ENCODE measurements around the gene KIF1A.
"Not testable (repeated sequence)": the region's sequence is repeated elsewhere in the genome, so short reads cannot be mapped to it uniquely, and the experiment has no call there.

The KIF1A gene

GRCh38 chr2:240696469-240696868 is 123.5 kb downstream of the KIF1A start:
- not testable (repeated sequence) for DNase-seq

- not testable (repeated sequence) for DNase-seq
These were observed 124.4 kb downstream of the KIF1A start for GRCh38 chr2:240695593-240695992.

- not testable (repeated sequence) for DNase-seq
These were observed 125.7 kb downstream of the KIF1A start for GRCh38 chr2:240694304-240694703.

- not testable (repeated sequence) for DNase-seq
These were observed 127.1 kb downstream of the KIF1A start for GRCh38 chr2:240692583-240693561.

- not testable (repeated sequence) for DNase-seq
These were observed 128.2 kb downstream of the KIF1A start, which contains the start of gene AQP12A for GRCh38 chr2:240691631-240692420. Gene AQP12A (plus strand): TSS chr2:240691866. CDS start chr2:240691914, 48 bp downstream.

GRCh38 chr2:240691075-240691427 is 129.0 kb downstream of the KIF1A start:
- DNase-seq, result not testable (repeated sequence)

- not testable (repeated sequence) for DNase-seq
These were observed 129.5 kb downstream of the KIF1A start for GRCh38 chr2:240690421-240691074.

- no peak for DNase-seq
These were observed 130.0 kb downstream of the KIF1A start for GRCh38 chr2:240689975-240690374.

- DNase-seq, result no peak
These were observed 131.5 kb downstream of the KIF1A start for GRCh38 chr2:240688553-240688919.

GRCh38 chr2:240687741-240688552 is 132.1 kb downstream of the KIF1A start:
- DNase-seq, result no peak

GRCh38 chr2:240687045-240687740 is 132.8 kb downstream of the KIF1A start:
- DNase-seq, result no peak

GRCh38 chr2:240686460-240686859 is 133.6 kb downstream of the KIF1A start:
- no peak for DNase-seq

GRCh38 chr2:240685771-240686371 is 134.1 kb downstream of the KIF1A start:
- no peak for DNase-seq

GRCh38 chr2:240683980-240684728 is 135.9 kb downstream of the KIF1A start:
- DNase-seq, result not testable (repeated sequence)

GRCh38 chr2:240683329-240683979 is 136.6 kb downstream of the KIF1A start:
- not testable (repeated sequence) for DNase-seq

GRCh38 chr2:240682431-240683224 is 137.4 kb downstream of the KIF1A start, which contains the start of gene AQP12B:
Gene AQP12B (minus strand): TSS chr2:240682885. CDS start chr2:240682837, 48 bp downstream.
- not testable (repeated sequence) for DNase-seq

GRCh38 chr2:240680185-240680584 is 139.8 kb downstream of the KIF1A start:
- not testable (repeated sequence) for DNase-seq

GRCh38 chr2:240678909-240679308 is 141.1 kb downstream of the KIF1A start:
- not testable (repeated sequence) for DNase-seq

- not testable (repeated sequence) for DNase-seq
These were observed 142.0 kb downstream of the KIF1A start for GRCh38 chr2:240678043-240678442.
